COLO668 (cell line): Measurements from ENCODE around the gene ZDBF2.
"Not testable (repeated sequence)": the region's sequence is repeated elsewhere in the genome, so short reads cannot be mapped to it uniquely, and the experiment has no call there.

ENCODE experiments used
- DNase-seq: peaks from one replicate; lab custom pipeline; 2025; ENCODE audit not compliant: unreplicated experiment; lab: John Stamatoyannopoulos, UW

ZDBF2 gene

GRCh38 chr2:206259376-206260187 is 14.9 kb upstream of the ZDBF2 start:
- DNase-seq, result no peak

- no peak for DNase-seq
These were observed 14.1 kb upstream of the ZDBF2 start for GRCh38 chr2:206260188-206261012.

DNA sequence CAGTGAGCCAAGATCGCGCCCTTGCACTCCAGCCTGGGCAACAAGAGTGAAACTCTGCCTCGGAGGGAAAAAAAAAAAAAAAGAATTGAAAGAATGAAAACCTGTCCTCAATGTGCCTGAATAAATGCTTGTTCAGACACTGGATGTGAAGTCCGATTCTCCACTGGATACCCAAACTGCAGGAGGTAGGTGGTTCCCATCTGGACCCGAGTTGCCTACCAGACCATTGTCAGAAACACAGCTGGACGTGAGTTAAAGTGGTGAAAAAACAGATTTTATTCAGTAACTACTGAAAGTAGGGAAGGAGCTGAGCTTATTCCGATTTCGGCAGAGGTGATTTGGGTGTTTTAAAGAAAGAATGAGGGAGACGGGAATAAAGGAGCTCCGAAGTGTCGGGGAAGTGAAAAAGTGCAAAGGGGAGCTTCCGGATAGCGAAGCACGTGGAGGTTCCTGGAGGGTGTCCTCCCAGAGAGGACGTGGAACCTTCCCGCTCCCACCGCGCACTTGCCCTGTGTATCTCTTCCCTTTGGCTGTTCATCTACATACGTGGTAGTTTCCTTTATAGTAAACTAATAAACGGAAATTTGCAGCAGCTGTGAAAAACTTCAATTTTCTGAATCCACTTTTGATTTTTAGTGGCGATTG is 10.4 kb upstream of the ZDBF2 start:
- DNase-seq, result no peak

DNA sequence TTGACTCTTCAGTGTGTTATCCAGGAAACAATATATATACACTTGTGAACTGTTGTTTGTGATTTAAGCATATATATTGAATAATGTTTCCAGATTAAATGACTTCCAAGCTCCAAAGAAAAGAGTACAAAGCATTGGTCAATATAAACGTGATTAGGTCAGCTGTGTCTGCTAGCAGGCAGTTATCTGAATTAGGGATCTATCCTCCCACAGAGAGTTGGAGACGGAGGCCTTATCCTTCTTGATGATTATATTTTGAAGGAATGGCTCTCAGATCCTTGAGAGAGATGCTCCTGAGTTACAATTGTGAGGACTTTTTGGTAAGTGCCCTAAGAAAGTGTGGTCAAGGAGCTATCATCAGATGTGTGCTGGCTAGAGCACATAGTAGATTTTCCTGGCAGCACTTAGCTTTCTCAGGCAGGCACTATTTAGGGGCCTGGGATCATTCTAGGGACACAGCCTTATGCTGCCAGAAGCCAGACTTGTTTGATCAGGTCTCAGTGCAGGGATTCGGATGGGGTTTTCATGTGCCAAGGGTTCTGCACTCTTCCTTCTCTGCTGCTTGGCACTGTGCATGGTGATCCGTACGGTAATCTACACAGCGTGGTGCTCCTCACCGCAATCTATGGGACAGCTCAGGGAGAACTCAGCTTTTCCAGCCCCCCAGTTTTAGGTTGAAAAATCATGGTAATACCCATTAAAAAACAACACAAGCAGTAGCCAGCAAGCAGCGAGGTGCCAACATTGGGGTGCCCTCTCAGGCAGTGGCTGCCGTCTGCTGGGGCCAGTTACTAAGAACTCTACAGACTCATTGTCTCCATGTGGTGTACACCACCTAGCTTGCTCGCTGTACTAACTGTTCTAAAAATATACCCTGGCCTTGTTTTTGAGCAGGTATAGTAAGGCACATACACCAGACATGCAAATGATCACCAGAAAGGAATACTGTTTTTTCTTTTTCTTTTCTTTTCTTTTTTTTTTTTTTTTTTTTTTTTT is 8.0 kb upstream of the ZDBF2 start:
- DNase-seq, result no peak

DNA sequence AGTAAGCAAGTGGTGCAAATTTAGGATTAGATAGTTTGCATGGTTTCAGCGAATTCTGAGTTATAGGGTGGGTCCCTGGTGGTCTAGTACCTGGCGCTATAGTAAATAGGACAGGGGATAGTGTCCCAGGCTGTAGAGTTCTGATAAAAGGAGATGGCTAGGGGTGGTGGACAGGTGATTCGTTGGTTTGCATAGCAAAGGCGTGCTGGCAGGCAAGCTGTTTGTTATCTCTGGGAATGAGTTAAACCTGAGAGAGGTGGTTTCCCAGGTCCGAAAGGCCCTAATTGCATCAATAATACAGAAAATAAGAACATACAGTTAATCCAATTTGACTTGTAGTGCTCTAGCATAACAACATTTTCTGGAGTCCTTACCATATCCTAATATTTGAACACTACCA is 6.9 kb upstream of the ZDBF2 start:
- DNase-seq, result no peak

DNA sequence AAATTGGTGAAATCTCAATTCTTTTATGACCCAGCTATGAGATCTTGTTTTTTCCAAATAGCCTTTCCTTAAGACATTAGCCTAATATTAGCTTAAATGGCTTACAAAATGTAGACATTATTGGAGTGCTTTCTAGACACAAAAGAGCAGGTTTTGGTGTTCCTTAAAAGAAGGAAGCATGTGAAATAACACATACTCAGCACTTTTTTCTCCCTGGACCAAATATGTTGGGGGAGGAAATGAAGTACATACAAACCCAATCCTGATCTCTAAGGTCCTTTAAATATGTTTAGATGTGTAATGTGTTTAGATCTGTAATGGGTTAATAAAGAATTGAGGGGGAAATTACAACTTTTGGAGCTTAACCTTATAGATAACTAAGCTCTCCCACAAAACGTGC is 3.4 kb upstream of the ZDBF2 start:
- DNase-seq, result no peak

GRCh38 chr2:206273905-206274304 is 558 bp upstream of the ZDBF2 start:
- no peak for DNase-seq

GRCh38 chr2:206275312-206276055 is 1.0 kb downstream of the ZDBF2 start:
- DNase-seq, result peak; percentile 44

- DNase-seq, result no peak
These were observed 1.9 kb downstream of the ZDBF2 start for GRCh38 chr2:206276169-206276942.

- no peak for DNase-seq
These were observed 3.0 kb downstream of the ZDBF2 start for GRCh38 chr2:206277503-206277902.

- DNase-seq, result no peak
These were observed 8.3 kb downstream of the ZDBF2 start for GRCh38 chr2:206282746-206283145.

DNA sequence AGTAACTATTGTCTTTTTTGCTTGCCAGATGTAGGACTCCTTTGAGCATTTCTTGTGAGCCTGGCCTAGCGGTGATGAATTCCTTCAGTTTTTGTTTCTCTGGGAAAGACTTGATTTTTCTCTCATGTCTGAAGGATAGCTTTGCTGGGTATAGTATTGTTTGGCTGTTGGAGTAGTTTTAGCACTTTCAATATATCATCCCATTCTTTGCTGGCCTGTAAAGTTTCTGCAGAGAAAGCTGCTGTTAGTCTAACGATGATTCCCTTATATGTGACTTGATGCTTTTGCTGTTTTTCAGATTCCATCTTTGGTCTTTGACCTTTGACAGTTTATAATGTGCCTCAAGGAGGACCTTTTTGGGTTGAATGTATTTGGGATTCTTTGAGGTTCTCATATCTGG is 12.7 kb downstream of the ZDBF2 start:
- DNase-seq, result no peak

DNA sequence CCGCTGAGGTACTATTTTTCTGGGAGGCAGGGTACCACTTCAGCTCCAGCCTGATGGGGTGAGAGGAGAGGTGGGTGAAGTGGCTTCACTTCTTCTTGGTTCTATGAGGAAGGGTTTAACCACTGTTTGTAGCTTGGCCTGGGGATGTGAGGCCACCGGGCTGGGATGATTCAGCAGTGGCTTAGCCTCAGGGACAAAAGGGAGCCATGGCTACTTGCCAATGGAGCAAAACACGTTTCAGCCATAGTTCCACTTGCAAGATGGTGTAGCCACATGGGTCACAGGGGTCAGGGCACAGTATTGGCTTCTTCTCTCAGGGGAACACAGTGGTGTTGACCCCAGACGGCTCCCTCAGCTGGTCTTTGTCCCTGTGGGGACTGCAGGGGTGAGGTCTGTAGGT is 14.9 kb downstream of the ZDBF2 start:
- no peak for DNase-seq

DNA sequence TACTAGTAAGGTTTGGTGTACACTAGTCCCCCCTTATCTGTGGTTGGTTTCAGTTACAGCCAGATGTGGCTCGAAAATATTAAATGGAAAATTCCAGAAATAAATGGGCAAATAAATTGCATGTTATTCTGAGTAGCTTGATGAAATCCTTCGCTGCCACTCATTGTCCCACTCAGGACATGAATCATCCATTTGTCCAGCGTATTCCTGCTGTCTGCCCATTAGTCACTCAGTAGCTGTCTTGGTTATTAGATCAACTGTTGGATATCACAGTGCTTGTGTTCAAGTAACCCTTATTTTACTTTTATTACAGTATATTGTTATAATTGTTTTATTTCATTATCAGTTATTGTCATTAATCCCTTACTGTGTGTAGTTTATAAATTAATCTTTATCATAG is 21.7 kb downstream of the ZDBF2 start:
- no peak for DNase-seq

DNA sequence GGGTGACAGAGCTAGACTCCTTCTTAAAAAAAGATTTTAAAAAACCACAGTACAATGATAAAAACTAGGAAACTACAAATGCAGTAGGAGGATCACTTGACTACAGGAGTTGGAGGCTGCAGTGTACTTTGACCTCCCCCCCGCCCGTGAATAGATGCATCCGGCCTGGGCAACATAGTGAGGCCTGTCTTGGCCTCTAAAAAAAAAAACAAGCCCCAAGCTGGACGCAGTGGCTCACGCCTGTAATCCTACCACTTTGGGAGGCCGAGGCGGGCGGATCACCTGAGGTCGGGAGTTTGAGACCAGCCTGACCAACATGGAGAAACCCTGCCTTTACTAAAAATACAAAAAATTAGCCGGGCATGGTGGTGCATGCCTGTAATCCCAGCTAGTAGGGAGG is 25.1 kb downstream of the ZDBF2 start:
- DNase-seq, result not testable (repeated sequence)

- no peak for DNase-seq
These were observed 31.2 kb downstream of the ZDBF2 start for GRCh38 chr2:206305523-206306245.

DNA sequence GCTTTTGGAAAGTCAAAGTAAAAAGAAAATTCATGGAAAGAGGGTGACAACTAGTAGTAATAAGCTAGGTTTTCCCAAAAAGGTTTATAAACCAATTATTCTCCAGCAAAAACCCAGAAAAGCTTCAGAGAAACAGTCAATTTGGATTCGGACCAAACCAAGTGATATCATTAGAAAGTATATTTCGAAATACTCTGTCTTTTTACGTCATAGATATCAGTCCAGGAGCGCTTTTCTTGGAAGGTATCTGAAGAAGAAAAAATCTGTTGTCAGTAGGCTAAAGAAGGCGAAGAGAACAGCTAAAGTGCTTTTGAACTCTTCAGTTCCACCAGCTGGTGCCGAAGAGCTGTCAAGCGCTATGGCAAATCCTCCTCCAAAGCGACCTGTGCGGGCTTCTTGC is 36.6 kb downstream of the ZDBF2 start:
- no peak for DNase-seq

DNA sequence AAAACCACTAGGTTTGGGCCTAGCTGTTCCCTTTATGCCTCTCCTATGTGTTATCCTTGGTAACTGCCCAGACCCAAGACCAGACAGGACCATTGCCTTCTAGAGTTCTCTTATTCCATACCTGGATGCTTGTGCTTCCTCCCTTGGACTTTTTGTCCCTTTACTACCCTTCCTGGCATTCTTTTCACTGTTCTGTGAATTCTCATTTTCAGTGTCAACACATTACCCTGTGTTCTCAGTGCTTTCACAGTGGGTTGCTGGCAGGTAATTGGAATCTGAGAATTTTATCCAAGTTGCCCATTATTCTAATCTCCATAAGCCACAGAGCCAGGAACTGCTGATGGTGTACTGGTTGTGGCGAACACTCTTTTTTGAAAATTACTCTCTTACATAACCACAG is 41.7 kb downstream of the ZDBF2 start:
- DNase-seq, result no peak

DNA sequence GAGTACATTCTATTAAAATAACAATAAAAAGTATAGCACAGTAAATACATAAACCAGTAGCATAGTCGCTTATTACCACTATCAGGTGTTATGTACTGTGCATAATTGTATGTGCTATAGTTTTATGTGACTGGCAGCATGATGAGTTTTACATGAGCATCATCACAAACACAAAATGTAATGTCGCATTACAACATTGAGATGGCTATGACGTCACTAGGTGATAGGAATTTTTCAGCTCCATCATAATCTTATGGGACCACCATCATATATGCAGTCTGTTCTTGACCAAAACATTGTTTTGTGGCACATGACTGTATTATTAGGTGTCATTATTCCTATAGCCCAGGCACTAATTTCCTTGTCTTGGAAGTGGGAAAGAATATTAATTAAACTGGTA is 48.6 kb downstream of the ZDBF2 start:
- DNase-seq, result no peak
